ENCODE results near the gene IRF2.

IRF2 gene

DNA sequence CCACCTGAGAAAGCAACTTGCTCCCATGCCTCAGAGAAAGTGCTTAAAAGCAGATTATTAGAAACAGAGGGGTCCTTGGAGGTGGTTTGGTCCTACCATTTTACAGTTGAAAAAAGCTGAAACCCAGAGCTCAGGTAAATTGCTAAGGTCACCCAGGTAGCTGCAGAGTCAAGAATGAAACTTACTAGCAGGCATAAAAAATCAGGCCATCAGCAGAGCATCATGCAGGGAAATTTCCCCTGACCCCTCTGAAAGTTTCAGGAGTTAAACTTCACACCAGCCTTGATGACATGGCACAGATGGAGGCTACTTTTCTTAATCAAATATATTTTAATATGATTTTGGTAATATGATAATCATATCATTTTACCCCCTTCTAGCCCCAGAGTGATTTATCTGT, 70.3 kb downstream of the IRF2 start:
- no peak for DNase-seq

DNA sequence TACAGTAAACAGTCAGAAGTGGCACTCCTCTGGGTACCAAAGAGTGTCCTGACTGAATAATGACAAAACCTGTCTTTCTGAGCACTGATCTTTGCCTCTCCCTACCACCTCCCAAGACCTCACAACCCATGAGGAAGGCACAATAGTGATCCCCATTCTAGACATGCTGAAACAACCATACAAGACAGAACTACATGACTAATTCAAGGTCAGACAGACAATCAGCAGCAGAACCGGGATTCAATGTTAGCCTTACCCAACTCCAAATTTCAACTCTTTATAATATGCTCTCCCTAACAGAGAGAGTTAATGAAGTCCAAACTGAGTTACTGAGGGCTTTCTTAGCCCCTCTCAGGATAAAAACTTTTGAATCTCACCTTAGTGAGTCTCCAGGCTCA, 71.0 kb downstream of the IRF2 start:
- no peak for DNase-seq

- no peak for DNase-seq
These were observed 71.5 kb downstream of the IRF2 start for GRCh38 chr4:184402740-184403383.

- DNase-seq: no peak
These were observed 72.1 kb downstream of the IRF2 start for GRCh38 chr4:184402239-184402638.

DNA sequence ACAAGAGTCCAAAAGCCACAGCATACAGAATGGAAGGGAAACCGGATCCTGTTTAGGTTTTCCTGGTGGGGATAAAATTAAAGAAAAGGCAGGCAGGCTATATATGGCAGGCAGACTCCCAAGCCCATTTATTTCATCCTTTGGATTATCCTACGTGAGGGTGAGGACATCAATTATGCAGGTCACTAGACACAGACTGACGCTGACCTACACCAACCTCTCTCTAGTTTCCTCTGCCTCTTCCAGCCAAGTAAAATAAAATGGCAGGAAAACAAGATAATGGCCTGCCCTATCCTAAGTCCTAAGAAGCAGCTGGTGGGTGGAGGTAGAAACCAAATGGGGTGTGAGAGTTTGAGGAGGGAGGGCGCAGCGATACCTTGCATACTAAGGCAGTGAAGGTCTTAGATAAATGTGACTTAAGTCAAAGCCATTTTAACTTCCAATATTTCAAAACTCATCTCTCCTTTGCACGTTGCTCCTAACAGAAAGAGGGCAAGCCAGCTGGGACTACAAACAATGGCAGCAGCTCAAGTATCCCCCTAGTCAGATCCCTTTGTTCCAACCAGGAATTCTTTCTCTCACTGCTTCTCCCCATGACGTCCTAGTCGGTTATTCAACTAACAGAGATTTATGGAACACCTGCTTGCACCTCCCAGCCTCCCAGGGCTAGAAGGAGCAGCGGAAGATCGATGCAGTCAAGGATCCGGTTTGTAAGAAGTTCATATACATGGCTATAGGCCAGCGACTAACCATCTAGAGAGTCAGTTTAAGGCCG, 72.8 kb downstream of the IRF2 start:
- no peak for DNase-seq

DNA sequence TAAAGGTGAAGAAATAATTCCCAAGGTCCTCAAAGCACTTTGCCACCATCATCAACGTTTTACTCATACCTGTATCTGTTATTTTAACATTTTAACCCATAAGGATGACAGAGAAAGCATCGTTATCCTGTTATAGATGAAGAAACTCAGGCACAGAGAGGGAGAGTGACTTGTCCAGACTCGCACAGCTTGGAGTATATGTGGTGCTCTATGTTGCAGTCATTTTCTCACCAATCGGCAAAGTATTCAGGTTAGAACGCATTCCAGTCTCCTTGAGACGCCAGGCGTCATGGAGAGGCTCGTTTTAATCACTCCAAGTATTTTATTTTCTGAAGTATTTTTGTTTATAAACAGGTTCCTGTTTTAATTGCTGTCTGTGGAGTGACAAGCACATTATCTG, 73.5 kb downstream of the IRF2 start:
- no peak for DNase-seq

- DNase-seq: no peak
These were observed 73.9 kb downstream of the IRF2 start for GRCh38 chr4:184400375-184400870.

DNA sequence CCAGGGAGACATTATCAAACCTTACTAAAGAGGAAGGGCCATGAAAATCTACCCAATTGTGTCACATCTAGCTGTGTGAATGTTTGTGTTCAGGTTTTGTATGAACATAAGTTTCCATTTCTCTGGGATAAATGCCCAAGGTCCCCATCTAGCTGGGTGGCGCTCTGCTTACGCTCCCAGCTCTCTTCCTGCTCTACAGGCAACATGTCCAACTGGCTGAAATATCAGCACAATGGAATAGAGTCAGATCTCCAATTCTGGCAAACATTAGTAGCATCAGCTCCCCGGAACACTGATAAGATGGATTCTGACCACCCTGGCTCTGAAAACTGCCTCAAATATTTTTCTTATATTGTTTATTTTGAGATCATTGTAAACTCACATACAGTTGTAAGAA, 74.8 kb downstream of the IRF2 start:
- DNase-seq: no peak

GRCh38 chr4:184398741-184399511, 75.4 kb downstream of the IRF2 start:
- no peak for DNase-seq

DNA sequence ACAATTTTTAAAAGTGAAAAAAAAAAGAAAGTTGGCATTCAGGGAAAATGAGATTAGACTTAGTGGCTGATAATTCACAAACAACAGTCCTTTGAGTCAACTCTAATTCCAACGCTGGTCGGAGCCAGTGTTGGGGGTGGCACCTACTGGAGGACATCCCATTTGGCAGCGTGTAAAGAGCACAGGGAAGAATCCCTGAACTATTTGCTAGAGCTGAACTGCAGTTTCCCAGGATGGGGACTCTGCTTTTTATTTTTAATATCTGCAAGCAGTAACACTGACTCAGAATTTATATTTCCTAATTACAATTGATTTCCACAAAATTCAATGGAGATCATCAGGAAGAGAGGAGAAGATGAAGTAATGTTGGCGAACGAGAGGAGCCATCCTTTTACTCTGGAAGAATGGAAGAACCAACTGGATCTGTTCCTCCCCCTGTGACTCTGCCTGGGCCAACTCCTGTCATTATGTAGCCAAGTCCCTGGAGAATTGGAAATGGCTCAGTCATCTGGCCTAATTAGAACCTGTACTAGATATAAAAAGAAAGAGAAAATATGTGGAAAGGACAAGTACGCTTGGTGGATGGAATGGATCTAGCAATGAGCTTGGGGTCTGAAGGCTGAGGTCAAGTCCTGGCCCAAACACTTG, 76.7 kb downstream of the IRF2 start:
- no peak for DNase-seq

DNA sequence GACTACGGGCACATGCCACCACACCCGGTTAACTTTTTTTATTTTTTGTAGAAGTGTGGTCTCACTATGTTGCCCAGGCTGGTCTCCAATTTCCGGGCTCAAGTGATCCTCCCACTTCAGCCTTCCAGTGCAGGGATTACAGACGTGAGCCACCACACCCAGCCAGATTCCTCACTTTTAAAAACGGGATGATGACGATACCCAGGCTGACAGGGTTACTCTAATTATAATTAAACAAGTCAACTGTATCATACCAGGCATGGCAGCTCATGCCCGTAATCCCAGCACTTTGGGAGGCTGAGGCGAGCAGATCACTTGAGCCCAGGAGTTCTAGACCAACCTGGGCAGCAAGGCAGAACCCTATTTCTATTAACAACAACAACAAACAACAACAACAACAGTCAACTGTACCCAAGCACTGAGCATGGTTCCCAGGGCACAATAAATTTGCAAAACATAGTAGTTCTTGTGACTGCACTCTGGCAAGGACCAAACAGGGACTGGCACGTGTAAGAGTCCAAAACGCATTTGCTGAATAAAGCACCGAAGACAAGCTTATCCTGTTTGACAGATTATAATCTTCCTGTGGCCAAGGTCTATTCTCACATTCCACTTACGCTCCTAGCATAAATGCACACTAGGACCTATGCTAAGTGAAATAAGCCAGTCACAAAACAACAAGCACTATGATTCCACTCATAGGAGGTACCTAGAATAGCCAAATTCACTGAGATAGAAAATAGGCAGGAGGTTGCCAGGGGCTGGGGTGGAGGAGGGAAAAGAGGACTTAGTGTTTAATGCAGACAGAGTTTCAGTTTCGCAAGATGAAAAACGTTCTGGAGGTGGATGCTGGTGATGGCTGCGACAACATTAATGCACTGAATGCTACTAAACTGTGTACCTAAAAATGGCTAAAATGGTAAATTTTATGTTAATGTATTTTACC, 77.5 kb downstream of the IRF2 start:
- DNase-seq: no peak

DNA sequence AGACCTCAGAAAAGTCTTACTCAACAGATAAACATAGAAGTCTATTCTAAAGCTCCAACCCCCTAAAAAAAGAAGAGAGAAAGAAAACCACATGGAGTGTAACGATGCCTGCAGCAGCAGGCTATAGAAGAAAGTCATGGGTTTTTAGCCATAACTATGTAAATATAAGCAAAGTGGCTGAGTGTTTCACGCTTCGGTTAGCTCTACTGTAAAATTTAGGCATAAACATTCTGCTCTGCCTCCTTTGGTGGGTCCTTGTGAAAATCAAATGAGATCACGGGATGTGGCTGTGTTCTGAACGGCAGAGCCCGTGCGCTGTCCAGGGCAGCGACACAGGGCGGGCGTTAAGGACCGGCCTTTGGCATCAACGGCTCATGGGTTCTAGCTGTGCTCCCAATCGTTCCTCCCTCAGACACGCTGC, 78.4 kb downstream of the IRF2 start:
- no peak for DNase-seq

- no peak for DNase-seq
These were observed 78.9 kb downstream of the IRF2 start for GRCh38 chr4:184395451-184395917.

DNA sequence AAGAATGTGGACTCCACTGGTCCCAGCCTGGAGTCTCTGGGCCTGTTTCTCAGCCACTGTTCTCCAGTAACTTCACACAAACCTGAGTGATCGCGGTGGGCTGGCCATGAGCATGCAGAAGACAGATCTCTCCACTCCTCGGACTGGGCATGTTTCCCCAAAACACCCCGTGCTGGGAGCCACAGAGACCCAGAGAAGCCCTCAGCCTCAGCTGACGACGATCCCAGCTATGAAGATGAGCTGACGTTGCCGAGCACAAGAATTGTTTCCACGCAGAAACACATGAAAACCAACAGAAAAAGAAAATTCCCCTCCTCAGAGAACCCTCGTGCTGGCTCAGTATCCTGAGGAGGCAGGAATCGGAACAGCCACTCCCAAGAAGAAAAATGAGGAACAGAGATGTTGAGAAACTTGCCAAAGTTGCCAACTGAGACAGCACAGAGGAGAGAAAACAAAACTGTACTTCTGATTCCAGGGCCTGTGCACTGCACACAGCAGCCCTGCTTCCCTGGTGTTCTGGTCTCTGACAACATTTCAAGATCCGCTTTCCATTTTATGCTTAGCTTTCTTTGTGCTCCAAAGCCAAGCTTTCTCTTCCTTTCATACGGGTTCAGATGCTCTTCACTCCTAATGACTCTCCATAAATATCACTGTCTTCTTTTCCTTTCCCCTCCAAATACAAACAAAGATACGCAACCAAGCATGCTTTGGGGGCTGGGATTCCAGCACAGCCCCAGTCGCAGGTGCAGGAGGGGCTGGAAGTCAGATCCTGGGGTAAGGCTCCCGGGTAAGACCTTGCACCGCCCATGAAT, 81.4 kb downstream of the IRF2 start:
- no peak for DNase-seq

DNA sequence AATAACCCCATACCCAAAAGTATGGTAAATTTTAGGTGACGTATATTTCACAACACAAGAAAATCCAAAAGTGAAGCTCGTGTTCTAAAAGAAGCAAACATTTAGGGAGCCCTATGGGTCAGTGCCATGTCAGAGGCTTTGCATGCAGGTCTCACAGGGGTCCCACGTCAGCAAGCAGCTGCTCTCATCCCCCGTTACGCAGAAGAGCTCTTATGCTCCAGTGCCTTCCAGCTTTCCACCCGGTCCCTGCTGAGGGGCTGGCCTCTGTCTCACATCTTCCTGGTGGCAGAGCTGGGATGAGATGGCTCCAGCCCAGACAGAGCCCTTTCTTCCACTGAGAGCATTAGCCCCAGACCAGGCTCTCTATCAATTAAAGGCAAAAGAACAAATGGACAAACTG, 82.0 kb downstream of the IRF2 start:
- no peak for DNase-seq

GRCh38 chr4:184389978-184390900, 84.1 kb downstream of the IRF2 start:
- no peak for DNase-seq

- DNase-seq: no peak
These were observed 86.2 kb downstream of the IRF2 start for GRCh38 chr4:184388106-184388505.

GRCh38 chr4:184387351-184387750, 87.0 kb downstream of the IRF2 start:
- no peak for DNase-seq

DNA sequence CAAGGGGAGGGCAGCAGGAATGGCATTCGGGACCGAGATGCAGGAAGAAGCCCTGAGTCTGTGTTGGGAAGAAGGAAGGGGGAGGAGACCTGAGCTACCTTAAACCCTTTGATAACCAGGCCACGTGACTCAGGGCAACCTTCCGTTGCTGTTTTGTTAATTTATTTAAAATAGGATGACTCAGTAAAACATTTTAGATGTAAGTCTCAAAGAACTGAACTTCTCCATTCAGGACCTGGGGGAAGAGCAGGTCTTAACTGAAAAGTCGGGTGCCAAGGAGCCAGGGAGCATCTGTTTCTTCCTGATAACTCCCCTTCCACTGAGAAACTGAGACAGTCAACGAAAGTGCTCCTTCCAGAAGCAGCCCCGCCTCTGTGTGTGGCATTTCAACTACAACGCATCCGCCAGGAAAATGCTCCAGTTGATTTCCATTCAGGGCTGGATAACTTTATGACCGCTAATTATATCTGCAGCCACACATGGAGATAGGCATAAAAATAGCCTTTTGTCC, 88.0 kb downstream of the IRF2 start:
- DNase-seq: no peak

DNA sequence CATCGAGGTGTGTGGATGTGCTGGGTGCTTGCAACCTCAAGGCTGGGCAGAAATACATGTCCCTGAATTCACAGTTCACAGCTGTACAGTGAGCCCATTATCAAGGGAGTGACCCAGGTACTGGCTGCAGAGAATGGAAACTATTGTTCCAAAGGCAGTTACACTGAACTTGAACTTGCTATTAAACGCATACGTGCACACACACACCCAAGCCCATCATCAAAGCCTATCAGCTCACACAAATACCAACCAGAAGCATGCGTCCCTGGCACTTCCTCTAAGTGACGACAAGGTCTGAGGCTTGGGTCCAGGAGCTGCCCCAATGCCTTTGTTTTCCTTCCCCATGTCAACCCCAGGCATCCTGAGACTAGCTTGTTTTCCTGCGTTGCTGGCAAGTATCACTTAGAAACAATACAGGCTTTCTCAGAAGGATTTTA, 88.6 kb downstream of the IRF2 start:
- no peak for DNase-seq

All from stimulated activated CD4-positive, alpha-beta T cell treated with anti-CD3 and anti-CD28 coated beads, Interleukin-1b, Interleukin-23, amount 100 ng/mL, for 48 hours (primary cell).